Astrocyte (in vitro differentiated cells and primary cell): ENCODE data around the gene ZNF277. TPM values are rescaled to one million over a fixed set of nuclear protein-coding genes. Genes with fewer than 3 reads are reported as not detected.
A peak's percentile ranks its signal among the peaks of the same experiment; 100 is the strongest.

ENCODE experiments used
- DNase-seq: peaks from one replicate; pipeline ENCODE4 v3.0.0-alpha.2; 2010; ENCODE audit warnings: low read depth
- FAIRE-seq: peaks from 2 replicates; lab custom pipeline; 2011; peaks lifted over from hg19 to GRCh38; lab: Jason Lieb, UNC
- H2AFZ ChIP-seq: 2 replicates; pipeline ENCODE4 v1.6.0; 2012; ENCODE audit warnings: low read depth, low read length, inconsistent platforms
- H3K27ac ChIP-seq: 2 replicates; pipeline ENCODE4 v1.5.1; 2011; ENCODE audit warnings: low read depth, low read length, inconsistent platforms
- H3K27me3 ChIP-seq: 2 replicates; pipeline ENCODE4 v1.6.0; 2011; ENCODE audit warnings: low read length, inconsistent platforms; ENCODE audit not compliant: insufficient read depth
- H3K36me3 ChIP-seq: 2 replicates; pipeline ENCODE4 v1.5.1; 2011; ENCODE audit warnings: low read length, inconsistent platforms; ENCODE audit not compliant: insufficient read depth
- H3K4me1 ChIP-seq: 2 replicates; pipeline ENCODE4 v1.5.1; 2011; ENCODE audit warnings: low read length, inconsistent platforms; ENCODE audit not compliant: insufficient read depth
- H3K4me2 ChIP-seq: 2 replicates; pipeline ENCODE4 v1.6.0; 2012; ENCODE audit warnings: low read length, inconsistent platforms
- H3K4me3 ChIP-seq: 2 replicates; pipeline ENCODE4 v1.5.1; 2011; ENCODE audit warnings: low read depth, mild to moderate bottlenecking, low read length, inconsistent platforms; ENCODE audit not compliant: insufficient read depth
- H3K79me2 ChIP-seq: 2 replicates; pipeline ENCODE4 v1.6.0; 2012; ENCODE audit warnings: mild to moderate bottlenecking, low read length, inconsistent platforms; ENCODE audit not compliant: insufficient read depth
- H3K9ac ChIP-seq: 2 replicates; pipeline ENCODE4 v1.6.0; 2012; ENCODE audit warnings: mild to moderate bottlenecking, low read length, inconsistent platforms
- H3K9me3 ChIP-seq: 2 replicates; pipeline ENCODE4 v1.5.1; 2012; ENCODE audit warnings: low read depth, mild to moderate bottlenecking, low read length, inconsistent platforms; ENCODE audit not compliant: insufficient read depth
- H4K20me1 ChIP-seq: 2 replicates; pipeline ENCODE4 v1.6.0; 2012; ENCODE audit warnings: low read length, inconsistent platforms; ENCODE audit not compliant: insufficient read depth
- H3K27ac Mint-ChIP-seq: one replicate; pipeline ENCODE4 v1.8.0; 2021; ENCODE audit warnings: mild to moderate bottlenecking, mixed read lengths; ENCODE audit not compliant: unreplicated experiment
- H3K27me3 Mint-ChIP-seq: one replicate; pipeline ENCODE4 v1.8.0; 2021; ENCODE audit warnings: low read depth, mixed read lengths; ENCODE audit not compliant: unreplicated experiment
- H3K36me3 Mint-ChIP-seq: one replicate; pipeline ENCODE4 v1.8.0; 2021; ENCODE audit warnings: low read depth, mixed read lengths; ENCODE audit not compliant: unreplicated experiment
- H3K4me1 Mint-ChIP-seq: one replicate; pipeline ENCODE4 v1.8.0; 2021; ENCODE audit warnings: low read depth, mixed read lengths; ENCODE audit not compliant: unreplicated experiment
- H3K4me3 Mint-ChIP-seq: one replicate; pipeline ENCODE4 v1.8.0; 2021; ENCODE audit warnings: mild to moderate bottlenecking, moderate library complexity, mixed read lengths; ENCODE audit not compliant: unreplicated experiment
- H3K9me3 Mint-ChIP-seq: one replicate; pipeline ENCODE4 v1.8.0; 2021; ENCODE audit warnings: mild to moderate bottlenecking, mixed read lengths; ENCODE audit not compliant: unreplicated experiment
- CTCF ChIP-seq: IDR thresholded peaks from 2 replicates; pipeline ENCODE4 v1.5.1; 2011; ENCODE audit warnings: low read depth, mild to moderate bottlenecking, inconsistent platforms, low read length, moderate library complexity; ENCODE audit not compliant: insufficient read depth
- EZH2 ChIP-seq: IDR thresholded peaks from 2 replicates; pipeline ENCODE4 v1.6.1; 2012; ENCODE audit warnings: mild to moderate bottlenecking, low read length, inconsistent platforms; ENCODE audit not compliant: insufficient read depth
- total RNA-seq: library from RNA; stranded (reverse); gene quantifications from 2 replicates; pipeline ENCODE4 v1.2.1, GENCODE V29; 2021

The ZNF277 gene
- total RNA-seq, 1 donor from 2014 or later: 23.0 TPM

DNA sequence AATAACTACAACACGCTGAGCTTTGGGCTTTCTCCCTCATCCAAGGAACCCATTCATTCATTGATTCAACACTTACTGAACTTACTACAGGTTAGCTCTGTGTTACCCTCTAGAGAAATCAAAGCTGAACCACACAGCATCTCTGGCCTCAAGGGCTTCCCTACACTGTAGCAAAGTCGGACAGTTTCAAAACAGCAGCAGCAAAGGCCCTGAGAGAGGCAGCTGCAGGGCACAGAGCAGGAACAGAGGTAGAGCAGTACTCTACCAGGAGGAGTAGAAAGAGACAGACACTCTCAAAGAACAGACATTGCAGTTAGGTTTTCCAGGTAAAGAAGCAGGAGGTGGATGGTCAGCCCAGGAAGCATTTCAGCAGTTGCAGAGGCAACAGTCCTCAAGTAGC lies 16.4 kb upstream of the ZNF277 start:
- no peak overlapping the region for H3K27ac ChIP-seq
- Mint-ChIP-seq H3K4me1 (peaks cover 14% of the 10 kb centered on the region), H3K36me3 (no peaks in the 10 kb centered on the region), H3K27ac (no peak overlapping the region), H3K27me3 (no peaks in the 10 kb centered on the region), H3K4me3 (no peak overlapping the region), H3K9me3 (no peaks in the 10 kb centered on the region)
- H3K4me1 ChIP-seq: no peaks in the 10 kb centered on the region
- DNase-seq: no peak
- peaks cover 7% of the 10 kb centered on the region for H4K20me1 ChIP-seq
- TF ChIP-seq EZH2 (no peak), CTCF (no peak)
- no peak overlapping the region for H2AFZ ChIP-seq
- no peaks in the 10 kb centered on the region for H3K9me3 ChIP-seq
- H3K4me2 ChIP-seq: no peak overlapping the region
- H3K79me2 ChIP-seq: peaks cover 29% of the 10 kb centered on the region
- no peaks in the 10 kb centered on the region for H3K36me3 ChIP-seq
- H3K27me3 ChIP-seq: no peaks in the 10 kb centered on the region
- FAIRE-seq: no peak
- no peak overlapping the region for H3K4me3 ChIP-seq
- no peak overlapping the region for H3K9ac ChIP-seq

GRCh38 chr7:112192236-112193154 lies 14.0 kb upstream of the ZNF277 start:
- TF ChIP-seq EZH2: no peak
- TF ChIP-seq CTCF: no peak

More at GRCh38 chr7:112192236-112193154, 14.0 kb upstream of the ZNF277 start:
- Mint-ChIP-seq H3K36me3 (no peaks in the 10 kb centered on the region), H3K4me3 (no peak overlapping the region), H3K27me3 (no peaks in the 10 kb centered on the region), H3K9me3 (no peaks in the 10 kb centered on the region), H3K4me1 (peaks cover 10% of the 10 kb centered on the region), H3K27ac (peak overlapping the region; percentile 73)
- no peak overlapping the region for H3K9ac ChIP-seq
- H3K9me3 ChIP-seq: no peaks in the 10 kb centered on the region
- no peak overlapping the region for H3K4me3 ChIP-seq
- peak overlapping the region; percentile 11 for H3K27ac ChIP-seq
- H3K79me2 ChIP-seq: peaks cover 34% of the 10 kb centered on the region
- DNase-seq (peak; percentile 68), FAIRE-seq (peak; percentile 50)
- H3K27me3 ChIP-seq: no peaks in the 10 kb centered on the region
- no peaks in the 10 kb centered on the region for H3K36me3 ChIP-seq
- H4K20me1 ChIP-seq: no peaks in the 10 kb centered on the region
- H3K4me1 ChIP-seq: no peaks in the 10 kb centered on the region
- H3K4me2 ChIP-seq: peak overlapping the region; percentile 26
- H2AFZ ChIP-seq: no peak overlapping the region
